Fibroblast of the aortic adventitia (primary cell): ENCODE measurements around the gene POLD1. TPM values are rescaled to one million over a fixed set of nuclear protein-coding genes. Genes with fewer than 3 reads are reported as not detected.
"Not testable (repeated sequence)": the region's sequence is repeated elsewhere in the genome, so short reads cannot be mapped to it uniquely, and the experiment has no call there.

Experiments used
- DNase-seq: peaks from one replicate; pipeline ENCODE4 v3.0.0-alpha.2; 2010; ENCODE audit warnings: low read depth
- H3K4me3 ChIP-seq: 2 replicates; pipeline ENCODE4 v1.5.1; 2011; ENCODE audit warnings: low read depth, mild to moderate bottlenecking, control low read depth, low read length, moderate library complexity
- CTCF ChIP-seq: IDR thresholded peaks from 2 replicates; pipeline ENCODE4 v1.5.1; 2011; ENCODE audit warnings: mild to moderate bottlenecking, low read length, control low read depth, inconsistent platforms; ENCODE audit not compliant: insufficient read depth
- total RNA-seq: library from RNA; depleted of rRNA; stranded (reverse); fragments of >200 nt; gene quantifications from 2 replicates; pipeline ENCODE4 v1.2.3, GENCODE V29; 2012; ENCODE audit warnings: low replicate concordance

Gene POLD1
- total RNA-seq, 1 donor: 29.3 TPM

- H3K4me3 ChIP-seq: no peak overlapping the region
- TF ChIP-seq CTCF: no peak
- no peak for DNase-seq
Observed at GRCh38 chr19:50433201-50434180, 49.3 kb downstream of the POLD1 start.

GRCh38 chr19:50434525-50434924 is 50.4 kb downstream of the POLD1 start:
- no peak for DNase-seq
- H3K4me3 ChIP-seq: no peak overlapping the region
- no peak for TF ChIP-seq CTCF

GRCh38 chr19:50435221-50435620 is 51.1 kb downstream of the POLD1 start:
- no peak overlapping the region for H3K4me3 ChIP-seq
- DNase-seq: no peak
- no peak for TF ChIP-seq CTCF

GRCh38 chr19:50435627-50436026 is 51.5 kb downstream of the POLD1 start:
- H3K4me3 ChIP-seq: no peak overlapping the region
- no peak for TF ChIP-seq CTCF
- DNase-seq: no peak

GRCh38 chr19:50437862-50438449 is 53.8 kb downstream of the POLD1 start:
- no peak for TF ChIP-seq CTCF
- DNase-seq: no peak
- H3K4me3 ChIP-seq: no peak overlapping the region

- H3K4me3 ChIP-seq, DNase-seq: not testable (repeated sequence)
Observed at GRCh38 chr19:50439130-50439529, 55.0 kb downstream of the POLD1 start.

GRCh38 chr19:50444059-50444458 is 59.9 kb downstream of the POLD1 start:
- no peak for TF ChIP-seq CTCF
- no peak overlapping the region for H3K4me3 ChIP-seq
- no peak for DNase-seq
